ENCODE results near the gene SART1. TPM values are rescaled to one million over a fixed set of nuclear protein-coding genes. Genes with fewer than 3 reads are reported as not detected.

SART1 gene
- total and polyA plus RNA-seq, 10 of the 15 experiments (the other 5 are each of a cell fraction or from before 2014, with no cell fraction given), result 6.2 to 60.5 (median 37.4) TPM

- no peak for TF ChIP-seq BCLAF1 (IDR thresholded peaks at IDR 0.05)
- TF ChIP-seq RAD51 (IDR thresholded peaks at IDR 0.05), result no peak
- peak; percentile 98 for TF ChIP-seq RB1 (IDR thresholded peaks at IDR 0.05; ENCODE audit: borderline replicate concordance)
- no peak for TF ChIP-seq RFX5 (IDR thresholded peaks at IDR 0.05; ENCODE audit: low read depth, low read length)
- TF ChIP-seq PML (IDR thresholded peaks at IDR 0.05; ENCODE audit: low read length), result peak; percentile 97
- TF ChIP-seq TCF12 (IDR thresholded peaks at IDR 0.05; ENCODE audit: low read depth, low read length), result no peak; the same call in 1 of the 2 replicates
- peak; percentile 58 for TF ChIP-seq ZZZ3 (IDR thresholded peaks at IDR 0.05; ENCODE audit: control insufficient read depth, insufficient read length, low read depth)
- TF ChIP-seq ASH2L (IDR thresholded peaks at IDR 0.05; ENCODE audit: borderline replicate concordance, low read depth), result peak; percentile 88
- TF ChIP-seq TARDBP (IDR thresholded peaks at IDR 0.05; ENCODE audit: borderline replicate concordance), result peak; percentile 76
- peak; percentile 80 for TF ChIP-seq ATF7 (IDR thresholded peaks at IDR 0.05; ENCODE audit: low read depth)
- TF ChIP-seq NBN (IDR thresholded peaks at IDR 0.05), result peak; percentile 98
- TF ChIP-seq MTA2 (IDR thresholded peaks at IDR 0.05; ENCODE audit: low read depth), result peak; percentile 95
- TF ChIP-seq SP1 (IDR thresholded peaks at IDR 0.05; ENCODE audit: low read depth, low read length), result peak; percentile 87
- peak; percentile 95 for TF ChIP-seq SIN3A (IDR thresholded peaks at IDR 0.05; ENCODE audit: low read depth, low read length)
- peak; percentile 99 for TF ChIP-seq ZNF207 (IDR thresholded peaks at IDR 0.05; ENCODE audit: borderline replicate concordance)
- peak; percentile 43 for TF ChIP-seq PBX3 (IDR thresholded peaks at IDR 0.05; ENCODE audit: insufficient replicate concordance, low read depth, low read length)
- TF ChIP-seq CHD4 (IDR thresholded peaks at IDR 0.05), result no peak
- no peak for TF ChIP-seq KAT2A (conservative IDR thresholded peaks at IDR 0.05; ENCODE audit: control insufficient read depth, low read depth, low read length)
- no peak for TF ChIP-seq CTCF (IDR thresholded peaks at IDR 0.05 in 2 of 3, conservative IDR thresholded peaks at IDR 0.05 in 1 of 3; ENCODE audit: control insufficient read depth in 2 of 3, extremely low read depth in 1 of 3, insufficient read depth in 1 of 3, low read depth in 3 of 3, low read length in 3 of 3)
- peak; percentile 89 for TF ChIP-seq CBFB (IDR thresholded peaks at IDR 0.05; ENCODE audit: low read depth)
- TF ChIP-seq MLLT1 (IDR thresholded peaks at IDR 0.05), result peak; percentile 88
- TF ChIP-seq SREBF2 (IDR thresholded peaks at IDR 0.05; ENCODE audit: low read length), result peak; percentile 67
- peak; percentile 53; the same call in 1 of the 2 replicates for TF ChIP-seq TBL1XR1 (IDR thresholded peaks at IDR 0.05; ENCODE audit: low read depth, low read length)
- 0 out of 2 replicates have a peak, but pooled peaks have one; percentile 27 for TF ChIP-seq NR2F1 (conservative IDR thresholded peaks at IDR 0.05)
Measured at GRCh38 chr11:66001942-66002647, 40.6 kb downstream of the SART1 start, which contains the start of the genes BANF1 and EIF1AD (continued).

Measured in GM12878 (cell line).